Measurements from ENCODE around the gene CYTH4.

DNA sequence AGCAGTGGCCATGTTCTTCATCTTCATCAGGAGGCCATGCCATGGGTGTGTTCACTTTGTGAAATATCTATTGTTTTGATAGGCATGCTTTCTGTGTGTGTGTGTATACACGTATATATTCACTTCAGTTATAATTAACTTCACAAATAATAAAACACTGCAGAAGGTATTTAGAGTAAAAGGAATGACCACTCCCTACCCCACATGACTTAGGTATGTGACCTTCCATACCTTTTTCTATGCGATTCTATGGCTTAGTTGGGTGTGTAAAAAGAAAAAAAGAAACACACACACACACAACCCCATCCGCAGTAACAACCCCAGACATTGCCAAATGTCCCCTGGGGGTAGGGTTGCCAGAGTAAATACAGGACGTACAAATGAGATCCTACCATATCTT lies 72.0 kb downstream of the CYTH4 start:
- TF ChIP-seq, protein P1, sequence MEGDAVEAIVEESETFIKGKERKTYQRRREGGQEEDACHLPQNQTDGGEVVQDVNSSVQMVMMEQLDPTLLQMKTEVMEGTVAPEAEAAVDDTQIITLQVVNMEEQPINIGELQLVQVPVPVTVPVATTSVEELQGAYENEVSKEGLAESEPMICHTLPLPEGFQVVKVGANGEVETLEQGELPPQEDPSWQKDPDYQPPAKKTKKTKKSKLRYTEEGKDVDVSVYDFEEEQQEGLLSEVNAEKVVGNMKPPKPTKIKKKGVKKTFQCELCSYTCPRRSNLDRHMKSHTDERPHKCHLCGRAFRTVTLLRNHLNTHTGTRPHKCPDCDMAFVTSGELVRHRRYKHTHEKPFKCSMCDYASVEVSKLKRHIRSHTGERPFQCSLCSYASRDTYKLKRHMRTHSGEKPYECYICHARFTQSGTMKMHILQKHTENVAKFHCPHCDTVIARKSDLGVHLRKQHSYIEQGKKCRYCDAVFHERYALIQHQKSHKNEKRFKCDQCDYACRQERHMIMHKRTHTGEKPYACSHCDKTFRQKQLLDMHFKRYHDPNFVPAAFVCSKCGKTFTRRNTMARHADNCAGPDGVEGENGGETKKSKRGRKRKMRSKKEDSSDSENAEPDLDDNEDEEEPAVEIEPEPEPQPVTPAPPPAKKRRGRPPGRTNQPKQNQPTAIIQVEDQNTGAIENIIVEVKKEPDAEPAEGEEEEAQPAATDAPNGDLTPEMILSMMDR (IDR thresholded peaks at IDR 0.05), result no peak
- no peak for TF ChIP-seq POLR2A (IDR thresholded peaks at IDR 0.05)

All from upper lobe of left lung (tissue), 4 donors.